Urothelium cell line (cell line): ENCODE data around the gene BRSK2.

Source experiments
- DNase-seq: peaks from one replicate; pipeline ENCODE4 v3.0.0; 2011; ENCODE audit warnings: low spot score, mixed read lengths
- FAIRE-seq: peaks from 2 replicates; lab custom pipeline; 2011; peaks lifted over from hg19 to GRCh38; lab: Jason Lieb, UNC

The BRSK2 gene

DNA sequence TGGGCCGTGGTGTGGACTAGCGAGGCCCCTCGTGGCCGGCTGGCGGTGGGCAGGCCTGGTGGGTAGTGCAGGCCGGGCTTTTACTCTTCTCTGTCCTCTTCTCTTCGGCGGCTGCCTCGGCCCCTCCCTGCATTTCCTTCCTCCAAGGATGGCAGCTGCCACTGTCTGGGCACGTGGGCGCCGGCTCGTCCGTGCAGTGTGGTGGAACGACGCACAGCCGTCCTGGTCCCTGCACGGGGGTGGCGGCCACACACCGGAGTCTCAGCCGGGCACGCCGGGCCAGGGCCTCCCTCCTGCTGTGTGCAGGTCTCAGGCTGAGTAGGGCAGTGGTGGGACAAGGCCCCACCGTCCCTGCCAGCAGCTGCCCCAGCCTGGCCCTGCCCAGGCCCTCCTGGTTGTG, 59.1 kb downstream of the BRSK2 start:
- DNase-seq (no peak), FAIRE-seq (no peak)

- DNase-seq (no peak), FAIRE-seq (no peak)
These were observed 59.9 kb downstream of the BRSK2 start for GRCh38 chr11:1449490-1450243.

DNA sequence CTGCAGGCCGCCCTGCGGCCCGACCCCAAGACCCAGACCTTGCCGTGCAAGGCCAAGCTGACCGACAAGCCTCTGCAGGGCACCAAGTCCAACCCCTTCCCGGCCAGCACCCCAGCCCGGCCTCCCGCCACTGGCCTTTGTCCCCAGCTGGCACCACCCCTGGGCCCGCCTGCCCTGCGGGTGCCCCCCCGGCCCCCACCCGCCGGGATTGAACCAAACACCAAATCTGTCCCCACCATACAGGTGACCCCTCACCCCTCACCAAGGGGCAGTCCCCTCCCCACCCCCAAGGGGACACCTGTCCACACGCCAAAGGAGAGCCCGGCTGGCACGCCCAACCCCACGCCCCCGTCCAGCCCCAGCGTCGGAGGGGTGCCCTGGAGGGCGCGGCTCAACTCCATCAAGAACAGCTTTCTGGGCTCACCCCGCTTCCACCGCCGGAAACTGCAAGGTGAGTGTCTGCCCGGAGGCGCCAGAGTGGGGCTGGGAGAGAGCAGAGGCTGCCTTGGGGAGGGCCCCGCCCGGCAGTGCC, 60.7 kb downstream of the BRSK2 start:
- DNase-seq = no peak
- no peak for FAIRE-seq

- no peak for DNase-seq
- FAIRE-seq = no peak
These were observed 61.4 kb downstream of the BRSK2 start for GRCh38 chr11:1450949-1451710.

DNA sequence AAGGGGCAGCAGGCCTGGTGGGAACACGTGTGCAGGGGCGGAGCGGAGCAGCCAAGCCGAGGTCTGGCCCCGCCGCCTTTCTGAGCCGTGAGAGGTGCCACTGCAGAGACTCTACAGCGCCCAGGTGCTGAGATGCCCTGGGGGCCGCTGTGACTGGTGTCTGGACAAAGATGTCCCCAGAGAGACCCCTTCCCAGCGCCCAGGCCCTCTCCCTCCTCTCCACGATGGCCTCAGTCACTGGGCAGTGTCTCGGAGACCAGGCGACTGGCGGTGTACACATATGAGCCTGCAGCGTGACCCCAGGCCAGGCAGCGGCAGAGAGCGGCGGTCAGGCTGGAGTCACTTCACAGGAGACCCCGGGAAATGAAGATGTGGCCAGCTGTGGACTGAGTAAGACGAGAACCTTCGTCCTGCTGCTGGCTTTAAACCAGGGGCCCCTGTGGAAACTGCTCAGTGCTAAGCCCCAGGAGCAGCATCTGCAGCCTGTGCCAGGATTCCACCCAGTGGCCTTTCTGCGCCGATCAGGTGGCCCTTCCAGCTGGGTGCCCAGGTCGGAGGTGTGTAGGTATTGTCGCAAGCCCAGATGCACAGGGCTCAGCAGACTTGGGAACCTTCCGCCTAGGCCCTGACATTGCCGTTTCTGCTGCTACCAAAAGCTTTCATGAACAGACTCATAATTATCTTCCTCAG, 62.2 kb downstream of the BRSK2 start:
- FAIRE-seq (no peak), DNase-seq (no peak)

DNA sequence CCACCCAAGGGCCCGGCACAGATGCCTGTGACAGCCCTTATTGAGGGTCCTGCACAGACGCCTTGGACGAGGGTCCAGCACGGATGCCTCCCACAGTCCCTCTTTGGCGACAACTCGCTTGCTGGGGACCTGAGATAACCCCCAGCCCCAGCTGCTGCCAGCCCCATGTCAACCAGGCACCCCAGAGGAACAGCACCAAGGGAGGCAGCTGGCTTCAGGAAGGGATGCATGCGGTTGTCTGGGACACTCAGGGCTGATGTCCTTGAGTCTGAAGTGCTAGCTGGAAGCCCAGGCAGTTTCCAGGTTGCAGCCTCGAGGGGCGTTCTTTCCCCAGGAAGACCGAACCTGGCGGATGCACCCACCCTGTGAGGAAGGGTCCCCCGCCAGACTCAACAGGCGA, 63.0 kb downstream of the BRSK2 start:
- DNase-seq = no peak
- no peak for FAIRE-seq

GRCh38 chr11:1453611-1454034, 63.9 kb downstream of the BRSK2 start:
- FAIRE-seq = no peak
- DNase-seq = no peak

- DNase-seq (no peak), FAIRE-seq (no peak)
These were observed 64.8 kb downstream of the BRSK2 start for GRCh38 chr11:1454576-1454975.

GRCh38 chr11:1455032-1455762, 65.5 kb downstream of the BRSK2 start:
- FAIRE-seq = no peak
- DNase-seq = no peak

DNA sequence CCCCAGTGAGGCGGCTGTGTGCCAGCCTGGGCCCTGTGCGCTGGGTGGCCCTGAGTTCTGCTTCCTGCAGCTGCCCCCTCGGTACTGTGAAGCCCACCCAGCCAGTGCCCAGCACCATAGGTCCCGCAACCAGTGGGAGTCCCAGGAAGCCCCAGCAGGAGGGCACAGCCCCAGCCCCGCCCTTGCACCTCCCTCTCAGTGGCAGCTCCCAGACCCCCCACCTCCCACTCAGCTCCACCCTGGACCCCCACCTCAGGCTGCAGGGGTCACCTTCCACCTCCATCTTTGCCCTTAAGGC, 66.0 kb downstream of the BRSK2 start:
- DNase-seq (no peak), FAIRE-seq (no peak)

DNA sequence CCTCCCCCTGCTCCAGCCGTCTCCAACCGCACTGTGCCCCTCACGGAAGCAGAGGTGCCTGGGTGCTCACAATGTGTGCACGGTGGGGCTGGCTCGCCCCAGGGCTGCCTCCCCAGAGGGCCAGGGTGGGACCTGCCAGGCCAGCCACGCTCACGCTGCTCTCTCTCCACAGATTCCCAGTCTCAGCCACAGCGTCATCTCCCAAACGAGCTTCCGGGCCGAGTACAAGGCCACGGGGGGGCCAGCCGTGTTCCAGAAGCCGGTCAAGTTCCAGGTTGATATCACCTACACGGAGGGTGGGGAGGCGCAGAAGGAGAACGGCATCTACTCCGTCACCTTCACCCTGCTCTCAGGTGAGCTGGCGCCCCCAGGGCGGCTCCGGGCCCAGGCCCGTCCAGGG, 66.4 kb downstream of the BRSK2 start:
- no peak for FAIRE-seq

GRCh38 chr11:1456596-1457325, 67.0 kb downstream of the BRSK2 start:
- FAIRE-seq (no peak), DNase-seq (no peak)

More for the DNA sequence above, 66.4 kb downstream of the BRSK2 start:
- no peak for DNase-seq

- DNase-seq (no peak), FAIRE-seq (no peak)
These were observed 67.6 kb downstream of the BRSK2 start for GRCh38 chr11:1457326-1457680.

DNA sequence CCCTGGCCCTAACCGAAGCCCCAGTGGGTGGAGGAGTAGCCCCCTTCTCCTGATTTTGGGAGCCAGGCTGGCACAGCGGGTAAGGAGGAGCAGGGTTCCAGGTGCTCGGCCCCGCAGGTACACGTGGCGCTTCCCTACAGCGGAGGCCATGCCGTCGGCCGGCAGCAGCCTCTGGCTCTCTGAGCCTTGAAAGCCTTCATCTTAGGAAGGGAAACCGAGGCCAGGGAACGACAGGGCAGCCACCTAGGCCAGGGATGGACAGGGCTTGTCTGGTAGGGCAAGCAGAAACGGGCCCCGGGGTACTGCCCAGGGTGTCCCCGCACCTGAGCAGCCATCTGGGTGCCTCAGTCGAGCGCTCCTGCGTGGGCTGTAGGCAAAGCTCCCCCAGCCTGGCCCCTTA, 68.1 kb downstream of the BRSK2 start:
- FAIRE-seq = no peak

GRCh38 chr11:1458340-1459218, 68.8 kb downstream of the BRSK2 start:
- FAIRE-seq = no peak
- DNase-seq = no peak

More for the DNA sequence above, 68.1 kb downstream of the BRSK2 start:
- no peak for DNase-seq

GRCh38 chr11:1459219-1459575, 69.5 kb downstream of the BRSK2 start:
- no peak for DNase-seq
- FAIRE-seq = no peak

- FAIRE-seq (no peak), DNase-seq (no peak)
These were observed 70.1 kb downstream of the BRSK2 start for GRCh38 chr11:1459764-1460395.

DNA sequence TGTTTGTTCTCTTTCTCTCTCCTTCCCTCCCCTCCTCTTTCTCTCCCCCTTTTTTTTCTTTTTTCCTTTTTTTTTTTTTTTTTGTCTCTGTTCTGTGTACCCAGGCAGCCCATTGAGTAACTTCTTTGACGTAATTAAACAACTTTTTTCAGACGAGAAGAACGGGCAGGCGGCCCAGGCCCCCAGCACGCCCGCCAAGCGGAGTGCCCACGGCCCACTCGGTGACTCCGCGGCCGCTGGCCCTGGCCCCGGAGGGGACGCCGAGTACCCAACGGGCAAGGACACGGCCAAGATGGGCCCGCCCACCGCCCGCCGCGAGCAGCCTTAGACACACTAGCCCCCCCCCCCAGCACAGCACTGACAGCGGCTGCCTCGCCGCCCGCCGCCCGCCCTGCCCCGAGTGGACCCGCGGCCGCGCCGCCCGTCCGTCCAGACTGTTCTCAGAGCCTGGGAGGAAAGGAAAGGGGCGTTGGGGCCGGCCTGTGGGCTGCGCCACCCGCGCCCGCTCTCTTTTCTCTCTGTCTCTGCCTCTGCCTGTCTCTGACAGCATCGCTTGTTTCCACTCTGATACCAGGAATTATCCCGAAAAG, 70.8 kb downstream of the BRSK2 start:
- FAIRE-seq = no peak

More for the DNA sequence above, 70.8 kb downstream of the BRSK2 start:
- no peak for DNase-seq
